GM19467 (cell line): ENCODE results near the gene SHBG.
A peak's percentile ranks its signal among the peaks of the same experiment; 100 is the strongest.
"Not testable (repeated sequence)": the region's sequence is repeated elsewhere in the genome, so short reads cannot be mapped to it uniquely, and the experiment has no call there.

Source experiments
- ATAC-seq: cut with Tn5 transposase; IDR thresholded peaks from one replicate; pipeline ENCODE4 v1.9.1; 2021; ENCODE audit warnings: mild to moderate bottlenecking, moderate library complexity; ENCODE audit not compliant: unreplicated experiment

SHBG gene

GRCh38 chr17:7611635-7612293 is 18.2 kb upstream of the SHBG start:
- ATAC-seq: no peak

- ATAC-seq: no peak
Measured at GRCh38 chr17:7612294-7612640, 17.7 kb upstream of the SHBG start.

- ATAC-seq: no peak
Measured at GRCh38 chr17:7613769-7614424, 16.0 kb upstream of the SHBG start.

GRCh38 chr17:7614425-7615264 is 15.3 kb upstream of the SHBG start, which contains the start of gene FXR2:
Gene FXR2 (minus strand): TSS chr17:7614897. CDS start chr17:7614532, 365 bp downstream.
- ATAC-seq: peak; percentile 85

- no peak for ATAC-seq
Measured at GRCh38 chr17:7615265-7615747, 14.6 kb upstream of the SHBG start.

- ATAC-seq: no peak
Measured at GRCh38 chr17:7618608-7619007, 11.3 kb upstream of the SHBG start.

GRCh38 chr17:7620835-7621234 is 9.1 kb upstream of the SHBG start:
- ATAC-seq: no peak

GRCh38 chr17:7623661-7624060 is 6.3 kb upstream of the SHBG start:
- ATAC-seq: no peak

- ATAC-seq: not testable (repeated sequence)
Measured at GRCh38 chr17:7625749-7626148, 4.2 kb upstream of the SHBG start.

GRCh38 chr17:7626307-7626706 is 3.6 kb upstream of the SHBG start:
- no peak for ATAC-seq

- ATAC-seq: no peak
Measured at GRCh38 chr17:7626956-7627249, 3.0 kb upstream of the SHBG start.

- ATAC-seq: peak; percentile 83
Measured at GRCh38 chr17:7627250-7628121, 2.4 kb upstream of the SHBG start, which contains the start of gene SAT2. Gene SAT2 (minus strand): TSS chr17:7627821. CDS start chr17:7627635, 186 bp downstream.

GRCh38 chr17:7631398-7632380 is 1.8 kb downstream of the SHBG start:
- ATAC-seq: no peak

GRCh38 chr17:7632492-7632894 is 2.6 kb downstream of the SHBG start:
- ATAC-seq: no peak

- no peak for ATAC-seq
Measured at GRCh38 chr17:7633093-7633492, 3.2 kb downstream of the SHBG start.

GRCh38 chr17:7634384-7634783 is 4.4 kb downstream of the SHBG start:
- ATAC-seq: no peak

- no peak for ATAC-seq
Measured at GRCh38 chr17:7636163-7636562, 6.2 kb downstream of the SHBG start.

GRCh38 chr17:7640783-7641182 is 10.8 kb downstream of the SHBG start:
- ATAC-seq: no peak

- not testable (repeated sequence) for ATAC-seq
Measured at GRCh38 chr17:7641635-7642034, 11.7 kb downstream of the SHBG start.

GRCh38 chr17:7644775-7645174 is 14.8 kb downstream of the SHBG start:
- no peak for ATAC-seq
